Fibroblast of lung (primary cell): Measurements from ENCODE around the gene RXRA.

Experiments used
- EZH2 ChIP-seq: IDR thresholded peaks from 2 replicates; pipeline ENCODE4 v1.5.1; 2012; ENCODE audit warnings: low read length, control low read depth, mild to moderate bottlenecking; ENCODE audit errors: missing control alignments
- TF ChIP-seq, protein P1 (sequence below), 2 donors: IDR thresholded peaks in 1 of 2; conservative IDR thresholded peaks in 1 of 2; 1 replicate in 1 of 2; 2 replicates in 1 of 2; pipeline ENCODE4 v1.5.1; 2011 to 2012; ENCODE audit warnings: low read length in 2 of 2, control low read depth in 1 of 2, inconsistent platforms in 1 of 2, low read depth in 1 of 2, mild to moderate bottlenecking in 1 of 2

DNA sequence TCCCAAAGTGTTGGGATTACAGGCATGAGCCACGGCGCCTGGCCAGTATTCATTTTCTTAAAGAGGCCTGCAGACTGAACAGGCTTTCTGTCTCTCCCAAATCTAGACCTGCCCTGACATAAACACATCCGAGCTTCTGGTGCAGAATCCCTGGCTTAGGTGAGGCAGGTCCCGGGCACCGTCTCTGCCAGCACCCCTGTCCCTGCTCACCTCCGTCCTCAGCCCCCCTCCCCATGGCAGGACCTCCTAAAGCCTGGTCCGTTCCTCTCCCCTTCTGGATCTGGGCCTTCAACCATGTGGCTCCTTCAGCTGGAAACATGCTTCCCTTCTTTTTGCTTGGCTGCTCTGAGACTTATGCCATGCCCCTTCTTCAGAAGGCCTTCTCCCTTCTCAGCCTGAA, 22.7 kb upstream of the RXRA start:
- TF ChIP-seq, protein P1, sequence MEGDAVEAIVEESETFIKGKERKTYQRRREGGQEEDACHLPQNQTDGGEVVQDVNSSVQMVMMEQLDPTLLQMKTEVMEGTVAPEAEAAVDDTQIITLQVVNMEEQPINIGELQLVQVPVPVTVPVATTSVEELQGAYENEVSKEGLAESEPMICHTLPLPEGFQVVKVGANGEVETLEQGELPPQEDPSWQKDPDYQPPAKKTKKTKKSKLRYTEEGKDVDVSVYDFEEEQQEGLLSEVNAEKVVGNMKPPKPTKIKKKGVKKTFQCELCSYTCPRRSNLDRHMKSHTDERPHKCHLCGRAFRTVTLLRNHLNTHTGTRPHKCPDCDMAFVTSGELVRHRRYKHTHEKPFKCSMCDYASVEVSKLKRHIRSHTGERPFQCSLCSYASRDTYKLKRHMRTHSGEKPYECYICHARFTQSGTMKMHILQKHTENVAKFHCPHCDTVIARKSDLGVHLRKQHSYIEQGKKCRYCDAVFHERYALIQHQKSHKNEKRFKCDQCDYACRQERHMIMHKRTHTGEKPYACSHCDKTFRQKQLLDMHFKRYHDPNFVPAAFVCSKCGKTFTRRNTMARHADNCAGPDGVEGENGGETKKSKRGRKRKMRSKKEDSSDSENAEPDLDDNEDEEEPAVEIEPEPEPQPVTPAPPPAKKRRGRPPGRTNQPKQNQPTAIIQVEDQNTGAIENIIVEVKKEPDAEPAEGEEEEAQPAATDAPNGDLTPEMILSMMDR (conservative IDR thresholded peaks at IDR 0.05 in 1 of 2, IDR thresholded peaks at IDR 0.05 in 1 of 2; ENCODE audit: low read depth in 1 of 2, low read length in 2 of 2): no peak
- no peak for TF ChIP-seq EZH2
